GM12892 (cell line): ENCODE results near the gene PTPRN2.

ENCODE experiments used
- DNase-seq: peaks from one replicate; pipeline ENCODE4 v3.0.0; 2011; ENCODE audit not compliant: insufficient read length
- FAIRE-seq: peaks from 2 replicates; lab custom pipeline; 2011; peaks lifted over from hg19 to GRCh38; lab: Jason Lieb, UNC
- POLR2A ChIP-seq: IDR thresholded peaks from 2 replicates; pipeline ENCODE4 v1.6.1; 2011; ENCODE audit warnings: low read depth, low read length, control low read depth
- POLR2AphosphoS5 ChIP-seq: IDR thresholded peaks from 2 replicates; pipeline ENCODE4 v1.6.1; 2011; ENCODE audit warnings: low read depth, low read length, control low read depth
- TAF1 ChIP-seq: IDR thresholded peaks from 2 replicates; pipeline ENCODE4 v1.6.1; 2011; ENCODE audit warnings: low read depth, mild to moderate bottlenecking, control low read depth, low read length, borderline replicate concordance

PTPRN2 gene

DNA sequence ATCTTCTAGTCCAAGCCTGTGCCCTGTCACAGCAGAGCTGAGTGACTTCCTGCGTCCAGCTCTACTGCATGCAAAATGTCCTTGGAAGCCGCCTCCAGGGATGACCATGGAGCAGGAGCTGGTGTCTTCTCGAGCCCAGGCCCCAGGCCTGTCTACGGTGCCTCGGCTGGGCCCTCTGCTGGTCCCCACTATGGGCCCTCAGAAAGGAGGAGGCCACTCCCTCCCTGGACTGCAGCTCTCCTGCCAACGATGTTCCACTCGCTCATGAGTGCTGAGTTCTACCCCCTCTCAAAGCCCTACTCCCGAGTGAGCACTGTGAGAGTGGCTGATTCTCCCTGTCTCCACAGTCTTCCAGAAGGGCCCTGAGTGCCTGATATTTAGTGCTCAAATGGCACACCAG is 504.9 kb downstream of the PTPRN2 start:
- FAIRE-seq = no peak
- no peak for DNase-seq
- TF ChIP-seq POLR2A = no peak
- TF ChIP-seq TAF1 = no peak
- TF ChIP-seq POLR2AphosphoS5 = no peak

DNA sequence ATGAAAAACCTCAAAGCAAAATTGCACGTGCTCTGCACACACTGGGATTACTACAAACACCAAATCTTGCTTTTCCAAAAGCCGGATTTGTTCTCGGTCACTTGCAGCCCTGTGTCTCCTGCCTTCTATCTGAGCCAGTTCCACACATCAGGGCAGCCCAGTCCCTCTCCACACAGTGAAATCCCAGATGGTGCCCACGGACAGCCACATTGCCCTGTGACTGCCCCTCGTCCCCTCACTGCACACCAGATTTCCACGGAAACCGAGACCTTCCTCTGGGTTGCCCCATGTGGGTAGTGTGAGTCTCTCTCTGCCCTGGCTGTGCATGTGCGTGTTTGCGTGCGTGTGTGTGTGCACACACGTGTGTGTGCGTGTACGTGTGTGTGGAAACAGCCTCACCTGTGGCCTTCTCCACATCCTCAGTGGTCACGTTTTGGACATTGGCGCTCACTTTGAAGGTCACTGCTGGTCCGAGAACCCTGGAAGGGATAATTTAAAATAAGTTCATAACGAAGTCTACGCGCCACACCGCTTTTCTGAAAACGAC is 506.7 kb downstream of the PTPRN2 start:
- no peak for FAIRE-seq
- no peak for DNase-seq
- TF ChIP-seq POLR2AphosphoS5 = no peak
- TF ChIP-seq POLR2A = no peak
- TF ChIP-seq TAF1 = no peak

GRCh38 chr7:158077934-158078910 is 509.4 kb downstream of the PTPRN2 start:
- FAIRE-seq (no peak), DNase-seq (no peak)
- TF ChIP-seq POLR2A (no peak), TAF1 (no peak), POLR2AphosphoS5 (no peak)

GRCh38 chr7:158077151-158077840 is 510.3 kb downstream of the PTPRN2 start:
- FAIRE-seq (no peak), DNase-seq (no peak)
- no peak for TF ChIP-seq POLR2A
- no peak for TF ChIP-seq POLR2AphosphoS5
- TF ChIP-seq TAF1 = no peak

GRCh38 chr7:158076656-158077055 is 511.0 kb downstream of the PTPRN2 start:
- TF ChIP-seq POLR2AphosphoS5 (no peak), POLR2A (no peak), TAF1 (no peak)
- DNase-seq (no peak), FAIRE-seq (no peak)

GRCh38 chr7:158076215-158076614 is 511.4 kb downstream of the PTPRN2 start:
- TF ChIP-seq POLR2AphosphoS5 (no peak), POLR2A (no peak), TAF1 (no peak)
- no peak for DNase-seq
- FAIRE-seq = no peak

DNA sequence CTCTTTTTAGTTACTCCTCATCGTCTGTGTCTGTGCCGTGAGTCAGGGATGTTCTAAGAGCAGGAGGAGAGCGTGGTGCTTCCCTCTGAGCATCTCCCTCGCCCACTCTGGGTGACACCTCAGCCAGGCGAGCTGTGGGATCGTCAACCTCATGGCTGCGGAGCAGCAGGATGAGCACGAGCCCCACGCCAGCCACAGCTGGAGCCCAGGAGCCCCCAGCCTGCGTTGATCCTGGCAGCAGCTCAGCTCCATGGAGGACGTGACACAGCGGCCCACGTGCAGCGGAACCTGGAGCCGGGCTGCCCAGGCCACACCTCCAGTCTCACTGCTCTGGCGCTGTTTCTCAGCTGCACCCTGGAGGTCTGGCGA is 512.0 kb downstream of the PTPRN2 start:
- TF ChIP-seq TAF1 = no peak
- no peak for DNase-seq
- no peak for FAIRE-seq

- no peak for TF ChIP-seq POLR2A
- TF ChIP-seq TAF1 = no peak
- no peak for TF ChIP-seq POLR2AphosphoS5
- FAIRE-seq = no peak
- no peak for DNase-seq
These were observed 512.6 kb downstream of the PTPRN2 start for GRCh38 chr7:158074896-158075632.

DNA sequence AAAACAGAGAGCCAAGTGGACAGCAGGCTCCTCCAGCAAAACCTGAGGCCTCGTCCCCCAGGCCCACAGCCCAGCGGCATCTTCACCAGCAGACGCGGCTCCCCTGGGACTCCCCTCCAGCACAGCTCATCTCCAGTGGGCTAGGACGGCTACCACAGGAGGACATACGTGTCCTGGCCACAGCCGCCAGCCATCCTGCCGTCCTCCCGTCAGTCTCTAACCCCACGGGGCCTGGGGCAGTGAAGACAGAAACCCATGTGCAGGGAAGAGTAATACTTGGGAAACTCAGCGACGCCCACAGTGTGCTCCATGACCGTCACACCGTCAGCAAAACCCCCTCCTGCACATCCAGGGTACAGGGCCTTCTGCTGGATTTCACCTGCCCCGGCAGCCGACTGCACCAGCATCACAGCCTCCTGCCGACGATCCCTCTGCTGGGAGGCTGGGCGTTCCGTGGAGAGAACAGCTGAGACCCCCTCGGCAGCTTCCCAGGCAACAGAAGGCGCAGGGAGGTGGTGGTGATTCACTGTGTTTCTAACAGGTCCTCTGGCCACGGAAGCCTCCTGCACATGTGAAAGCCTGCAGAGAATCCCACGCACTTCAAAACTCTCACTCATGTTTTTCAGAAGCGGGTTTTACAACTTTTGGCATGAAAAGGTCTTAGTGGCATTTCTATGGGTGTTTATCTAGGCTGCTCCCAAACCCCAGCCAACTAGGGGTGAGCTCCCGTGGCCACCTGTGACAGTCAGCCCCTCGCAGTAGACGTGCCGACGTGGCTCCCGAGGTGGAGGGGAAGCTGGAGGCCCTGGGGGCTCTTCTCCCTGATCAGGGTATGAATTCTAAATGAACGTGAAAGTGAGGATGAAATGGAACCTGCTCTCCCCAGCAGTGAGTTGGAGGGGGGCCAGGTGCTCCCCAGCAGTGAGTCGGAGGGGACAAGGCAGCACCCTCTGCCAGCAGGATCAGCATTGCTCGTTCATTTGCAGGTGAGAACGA is 513.5 kb downstream of the PTPRN2 start:
- no peak for FAIRE-seq
- no peak for DNase-seq
- TF ChIP-seq TAF1 (no peak), POLR2A (no peak), POLR2AphosphoS5 (no peak)

DNA sequence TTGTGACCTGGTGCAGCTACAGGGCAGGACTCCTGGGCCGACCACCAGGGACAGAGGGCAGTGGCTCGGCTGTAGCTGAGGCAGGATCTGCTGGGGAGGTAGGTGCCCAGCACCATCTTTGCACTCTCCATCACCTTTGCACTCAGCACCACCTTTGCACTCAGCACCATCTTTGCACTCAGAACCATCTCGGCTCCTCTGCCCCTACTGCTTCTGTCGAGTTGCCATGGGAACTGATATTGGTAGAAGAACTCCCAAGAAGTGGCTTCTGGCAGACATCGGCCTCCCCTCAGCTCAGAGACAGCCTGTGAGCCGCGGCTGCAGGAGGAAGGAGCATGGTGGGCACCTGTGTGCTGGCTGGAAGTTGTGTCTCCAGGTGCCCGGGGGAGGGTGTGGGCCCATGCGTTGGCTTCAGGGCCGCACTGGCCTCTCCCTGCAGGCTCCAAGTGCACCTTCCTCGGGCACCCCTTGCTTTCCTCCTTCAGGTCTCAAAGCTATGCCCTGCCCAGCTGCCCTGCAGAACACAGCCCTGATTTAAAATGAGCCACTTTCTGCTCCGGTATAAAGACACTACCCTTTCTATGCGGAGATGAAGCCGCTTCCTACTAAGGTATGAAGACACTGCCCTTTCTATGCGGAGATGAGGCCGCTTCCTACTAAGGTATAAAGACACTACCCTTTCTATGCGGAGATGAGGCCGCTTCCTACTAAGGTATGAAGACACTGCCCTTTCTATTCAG is 514.5 kb downstream of the PTPRN2 start:
- DNase-seq (no peak), FAIRE-seq (no peak)
- TF ChIP-seq POLR2AphosphoS5 (no peak), TAF1 (no peak), POLR2A (no peak)
